A549 (cell line): Measurements from ENCODE around the gene DNAH17. TPM values are rescaled to one million over a fixed set of nuclear protein-coding genes. Genes with fewer than 3 reads are reported as not detected.

Source experiments
- ATAC-seq, 2 experiments: fragments of 200-7000 bp in 1 of 2; fragments of >200 bp in 1 of 2; cut with Nextera tagmentation in 1 of 2; cut with Tn5 transposase in 1 of 2; 3 replicates each; pipeline versions ENCODE4 v1.8.0 to v1.9.1; 2018 to 2020; ENCODE audit warnings: mild to moderate bottlenecking in 1 of 2, moderate library complexity in 1 of 2
- CTCF ChIA-PET: fragments of 300-600 bp; sonication (Branson Sonifier 250); formaldehyde crosslinking; extraction: SDS; loops from one replicate; lab custom pipeline; 2021; ENCODE audit warnings: antibody characterized with exemption, inconsistent platforms; lab: Yijun Ruan, JAX
- POLR2A ChIA-PET: fragments of 350-600 bp; formaldehyde crosslinking; extraction: SDS; loops from one replicate; lab custom pipeline; 2021; ENCODE audit warnings: antibody characterized with exemption, inconsistent platforms; lab: Yijun Ruan, JAX
- DNase-seq, 2 experiments: peaks; one replicate each; pipeline versions ENCODE4 v3.0.0 to v3.0.0-alpha.2; 2011 to 2016; ENCODE audit warnings: low read depth in 1 of 2, low spot score in 1 of 2
- FAIRE-seq: peaks from 2 replicates; lab custom pipeline; 2011; peaks lifted over from hg19 to GRCh38; lab: Jason Lieb, UNC
- H3K27ac ChIP-seq, 2 experiments: fragments of >200 bp; sonication (Bioruptor Twin); formaldehyde crosslinking; 3 replicates each; pipeline ENCODE4 v1.5.1; 2016 to 2017
- H3K4me1 ChIP-seq: fragments of >200 bp; sonication (Bioruptor Twin); formaldehyde crosslinking; 3 replicates; pipeline ENCODE4 v1.6.1; 2016
- H3K4me2 ChIP-seq: fragments of >200 bp; sonication (Bioruptor Twin); formaldehyde crosslinking; 3 replicates; pipeline ENCODE4 v1.6.1; 2016
- H3K4me3 ChIP-seq: fragments of >200 bp; sonication (Bioruptor Twin); formaldehyde crosslinking; 3 replicates; pipeline ENCODE4 v1.5.1; 2016
- H3K9me3 ChIP-seq: fragments of >200 bp; sonication (Bioruptor Twin); formaldehyde crosslinking; 3 replicates; pipeline ENCODE4 v1.6.1; 2016
- CBX2 ChIP-seq: fragments of 200-600 bp; sonication (generic); IDR thresholded peaks from 2 replicates; pipeline ENCODE4 v1.6.1; 2016; ENCODE audit warnings: low read depth, mild to moderate bottlenecking, borderline replicate concordance
- EP300 ChIP-seq, 2 experiments: fragments of >200 bp; sonication (Bioruptor Twin); formaldehyde crosslinking; IDR thresholded peaks; 2 replicates in 1 of 2; 3 replicates in 1 of 2; pipeline ENCODE4 v1.6.1; 2016 to 2017
- ESRRA ChIP-seq: fragments of 150-350 bp; IDR thresholded peaks from 2 replicates; pipeline ENCODE4 v1.6.1; 2014; ENCODE audit warnings: mild to moderate bottlenecking, low read length, borderline replicate concordance
- FOSB ChIP-seq: fragments of 250-450 bp; sonication (Bioruptor Pico); IDR thresholded peaks from 2 replicates; pipeline ENCODE4 v1.5.0; 2020; ENCODE audit warnings: mild to moderate bottlenecking, moderate library complexity
- FOSL2 ChIP-seq, 2 experiments: fragments of 450-650 bp in 1 of 2; fragments of >200 bp in 1 of 2; sonication (Bioruptor Twin) in 1 of 2; formaldehyde crosslinking; IDR thresholded peaks; 2 replicates each; pipeline versions ENCODE4 v1.5.0 to v1.6.1; 2016 to 2020; ENCODE audit warnings: mild to moderate bottlenecking in 1 of 2, moderate library complexity in 1 of 2
- HES2 ChIP-seq: fragments of >200 bp; sonication (Bioruptor Twin); formaldehyde crosslinking; IDR thresholded peaks from 2 replicates; pipeline ENCODE4 v1.6.1; 2016
- HEYL ChIP-seq: fragments of 250-450 bp; sonication (Bioruptor Pico); IDR thresholded peaks from 2 replicates; pipeline ENCODE4 v1.8.0; 2021; ENCODE audit warnings: mild to moderate bottlenecking, moderate library complexity
- HOXA7 ChIP-seq: fragments of 250-450 bp; sonication (Bioruptor Pico); IDR thresholded peaks from 2 replicates; pipeline ENCODE4 v1.5.0; 2020; ENCODE audit warnings: mild to moderate bottlenecking, moderate library complexity
- JUN ChIP-seq, 2 experiments: fragments of >200 bp; sonication (Bioruptor Twin); formaldehyde crosslinking; IDR thresholded peaks; 2 replicates in 1 of 2; 3 replicates in 1 of 2; pipeline ENCODE4 v1.6.1; 2016 to 2017
- JUNB ChIP-seq: fragments of >200 bp; sonication (Bioruptor Twin); formaldehyde crosslinking; IDR thresholded peaks from 2 replicates; pipeline ENCODE4 v1.6.1; 2016
- MAFK ChIP-seq: fragments of 450-650 bp; IDR thresholded peaks from 2 replicates; pipeline ENCODE4 v1.6.1; 2014; ENCODE audit not compliant: partially characterized antibody
- MYC ChIP-seq: IDR thresholded peaks from 2 replicates; pipeline ENCODE4 v1.6.1; 2012; ENCODE audit warnings: mild to moderate bottlenecking, inconsistent platforms, low read length, improper control_type of control experiment, borderline replicate concordance
- PBX3 ChIP-seq: IDR thresholded peaks from 2 replicates; pipeline ENCODE4 v1.6.1; 2012
- REST ChIP-seq: fragments of 200-600 bp; sonication (generic); IDR thresholded peaks from 2 replicates; pipeline ENCODE4 v1.6.1; 2016; ENCODE audit warnings: antibody characterized with exemption, mild to moderate bottlenecking, moderate library complexity
- SREBF2 ChIP-seq: fragments of 450-650 bp; IDR thresholded peaks from 2 replicates; pipeline ENCODE4 v1.6.1; 2014; ENCODE audit warnings: mild to moderate bottlenecking, moderate library complexity
- TFCP2L1 ChIP-seq: fragments of 250-450 bp; sonication (Bioruptor Pico); IDR thresholded peaks from 2 replicates; pipeline ENCODE4 v1.5.0; 2021; ENCODE audit warnings: mild to moderate bottlenecking
- TP53 ChIP-seq: fragments of 250-450 bp; sonication (Bioruptor Pico); IDR thresholded peaks from 2 replicates; pipeline ENCODE4 v1.5.0; 2021; ENCODE audit warnings: mild to moderate bottlenecking, moderate library complexity
- ZFP36 ChIP-seq: fragments of 450-650 bp; IDR thresholded peaks from 2 replicates; pipeline ENCODE4 v1.6.1; 2014; ENCODE audit warnings: borderline replicate concordance; ENCODE audit not compliant: partially characterized antibody
- WGBS: methylation state at CpG from one replicate; pipeline ENCODE4 v1.1.6; 2017; ENCODE audit errors: missing lambda C conversion rate; 5-methylcytosine and 5-hydroxymethylcytosine counted together
- polyA plus RNA-seq, 4 experiments: library from polyadenylated mRNA; depleted of rRNA in 3 of 4; stranded (reverse); fragments of >200 nt; fragmentation: RNase III in 1 of 4; extraction: RNeasy Plus Mini Kit Qiagen cat#74134 plus additional on column Dnase treatment in 1 of 4; gene quantifications; 2 replicates in 3 of 4; 3 replicates in 1 of 4; pipeline ENCODE4 v1.2.3, GENCODE V29; 2011 to 2017

Gene DNAH17
- polyA plus RNA-seq, 2 of the 4 experiments (the other 2 are of a cell fraction), result 0.21 to 0.26 TPM

- 73% methylated on average over 20 of the region's 20 CpGs for WGBS
- H3K27ac ChIP-seq, result no peak overlapping the region
- ChIA-PET POLR2A (no interaction called here), CTCF (interaction anchor here (0.6 to 1.8 kb wide), 9 partner anchors 8 to 294 kb away, joined by 3 to 6 read pairs (median 3); no protein-coding TSS in a partner anchor)
- ATAC-seq (peak; percentile 7 to 16; a peak in 2 of 6 replicates), DNase-seq (no peak), FAIRE-seq (no peak)
- TF ChIP-seq HEYL (CRISPR knock-in tag), result no peak
- TF ChIP-seq ESRRA, result no peak
- no peak for TF ChIP-seq MYC
- TF ChIP-seq CBX2, result no peak
- no peak for TF ChIP-seq JUNB
- no peak for TF ChIP-seq TFCP2L1 (CRISPR knock-in tag)
- H3K4me2 ChIP-seq, result no peak overlapping the region
- H3K4me1 ChIP-seq, result no peaks in the 10 kb centered on the region
- no peaks in the 10 kb centered on the region for H3K9me3 ChIP-seq
- no peak overlapping the region for H3K4me3 ChIP-seq
Measured at GRCh38 chr17:78450696-78451345, 126.4 kb downstream of the DNAH17 start.

- WGBS, result 92% methylated on average over 13 of the region's 14 CpGs
- ATAC-seq (no peak), DNase-seq (no peak), FAIRE-seq (no peak)
- no peak overlapping the region for H3K4me3 ChIP-seq
- H3K9me3 ChIP-seq, result no peaks in the 10 kb centered on the region
- ChIA-PET POLR2A (no interaction called here), CTCF (interaction anchor here (0.6 to 1.6 kb wide), 8 partner anchors 8 to 294 kb away, joined by 3 to 6 read pairs (median 3); no protein-coding TSS in a partner anchor)
- no peaks in the 10 kb centered on the region for H3K4me1 ChIP-seq
- H3K4me2 ChIP-seq, result no peak overlapping the region
- TF ChIP-seq FOSB (no peak), HES2 (no peak), JUN (IDR thresholded peaks at IDR 0.05) (no peak), REST (no peak), PBX3 (no peak), ZFP36 (no peak), MAFK (no peak), FOSL2 (IDR thresholded peaks at IDR 0.05) (no peak), FOSL2 (CRISPR knock-in tag; IDR thresholded peaks at IDR 0.05) (no peak), MYC (no peak), TP53 (CRISPR knock-in tag) (no peak), EP300 (IDR thresholded peaks at IDR 0.05) (no peak), HOXA7 (CRISPR knock-in tag) (no peak), SREBF2 (no peak), HEYL (CRISPR knock-in tag) (no peak)
- no peak overlapping the region for H3K27ac ChIP-seq
Measured at GRCh38 chr17:78449983-78450595, 127.1 kb downstream of the DNAH17 start.
